Stimulated activated effector memory CD8-positive, alpha-beta T cell treated with anti-CD3 and anti-CD28 coated beads, Interleukin-12 subunit alpha, Interleukin-12 subunit beta, amount 100 ng/mL, for 72 hours (primary cell): Measurements from ENCODE around the gene KRT7.
A peak's percentile ranks its signal among the peaks of the same experiment; 100 is the strongest.

ENCODE experiments used
- ATAC-seq: fragments of 150-1000 bp; cut with Tn5 transposase; 2 replicates; pipeline ENCODE4 v1.10.0; 2021
- DNase-seq, 2 donors: peaks; one replicate each; pipeline ENCODE4 v3.0.0; 2021 to 2022; ENCODE audit warnings: low spot score in 2 of 2
- H3K27ac Mint-ChIP-seq: one replicate; pipeline ENCODE4 v1.8.0; 2022; ENCODE audit warnings: mild to moderate bottlenecking, mixed read lengths
- H3K36me3 Mint-ChIP-seq: one replicate; pipeline ENCODE4 v1.8.0; 2022; ENCODE audit warnings: mild to moderate bottlenecking, mixed read lengths
- H3K4me1 Mint-ChIP-seq: one replicate; pipeline ENCODE4 v1.8.0; 2022; ENCODE audit warnings: mixed read lengths
- H3K4me3 Mint-ChIP-seq: one replicate; pipeline ENCODE4 v1.8.0; 2022; ENCODE audit warnings: mild to moderate bottlenecking, mixed read lengths
- H3K9me3 Mint-ChIP-seq: one replicate; pipeline ENCODE4 v1.8.0; 2022; ENCODE audit warnings: mixed read lengths

Gene KRT7

GRCh38 chr12:52260361-52261207 is 27.5 kb downstream of the KRT7 start:
- Mint-ChIP-seq H3K9me3 (no peaks in the 10 kb centered on the region), H3K4me3 (no peak overlapping the region), H3K27ac (no peak overlapping the region), H3K36me3 (no peaks in the 10 kb centered on the region), H3K4me1 (peaks cover 5% of the 10 kb centered on the region)
- no peak for ATAC-seq
- DNase-seq = no peak

GRCh38 chr12:52261208-52261484 is 28.1 kb downstream of the KRT7 start:
- Mint-ChIP-seq H3K4me1 (peaks cover 5% of the 10 kb centered on the region), H3K27ac (no peak overlapping the region), H3K4me3 (no peak overlapping the region), H3K9me3 (no peaks in the 10 kb centered on the region), H3K36me3 (no peaks in the 10 kb centered on the region)
- ATAC-seq (no peak), DNase-seq (no peak)

GRCh38 chr12:52262286-52262685 is 29.2 kb downstream of the KRT7 start:
- Mint-ChIP-seq H3K4me1 (peaks cover 5% of the 10 kb centered on the region), H3K9me3 (no peaks in the 10 kb centered on the region), H3K27ac (no peak overlapping the region), H3K36me3 (no peaks in the 10 kb centered on the region), H3K4me3 (no peak overlapping the region)
- ATAC-seq (no peak), DNase-seq (no peak)

- Mint-ChIP-seq H3K4me3 (no peak overlapping the region), H3K4me1 (peaks cover 5% of the 10 kb centered on the region), H3K9me3 (no peaks in the 10 kb centered on the region), H3K27ac (no peak overlapping the region), H3K36me3 (no peaks in the 10 kb centered on the region)
- no peak for ATAC-seq
- DNase-seq = no peak
Observed at GRCh38 chr12:52263761-52264434, 30.9 kb downstream of the KRT7 start.

GRCh38 chr12:52264435-52264825 is 31.4 kb downstream of the KRT7 start:
- H3K4me3 Mint-ChIP-seq = no peak overlapping the region
- H3K9me3 Mint-ChIP-seq = no peaks in the 10 kb centered on the region
- no peaks in the 10 kb centered on the region for H3K36me3 Mint-ChIP-seq
- no peak overlapping the region for H3K27ac Mint-ChIP-seq
- no peak for DNase-seq
- no peak for ATAC-seq
- H3K4me1 Mint-ChIP-seq = peaks cover 5% of the 10 kb centered on the region

- no peak for DNase-seq
- Mint-ChIP-seq H3K9me3 (no peaks in the 10 kb centered on the region), H3K4me1 (no peaks in the 10 kb centered on the region), H3K27ac (no peak overlapping the region), H3K4me3 (no peak overlapping the region), H3K36me3 (no peaks in the 10 kb centered on the region)
- ATAC-seq = no peak
Observed at GRCh38 chr12:52266514-52266913, 33.5 kb downstream of the KRT7 start.

- no peaks in the 10 kb centered on the region for H3K4me1 Mint-ChIP-seq
- DNase-seq (no peak), ATAC-seq (no peak)
- H3K9me3 Mint-ChIP-seq = no peaks in the 10 kb centered on the region
- H3K27ac Mint-ChIP-seq = no peak overlapping the region
- no peaks in the 10 kb centered on the region for H3K36me3 Mint-ChIP-seq
- no peak overlapping the region for H3K4me3 Mint-ChIP-seq
Observed at GRCh38 chr12:52267266-52267665, 34.2 kb downstream of the KRT7 start.

- no peaks in the 10 kb centered on the region for H3K36me3 Mint-ChIP-seq
- H3K4me1 Mint-ChIP-seq = no peaks in the 10 kb centered on the region
- H3K4me3 Mint-ChIP-seq = no peak overlapping the region
- no peak overlapping the region for H3K27ac Mint-ChIP-seq
- DNase-seq (no peak), ATAC-seq (no peak)
- no peaks in the 10 kb centered on the region for H3K9me3 Mint-ChIP-seq
Observed at GRCh38 chr12:52267699-52268098, 34.7 kb downstream of the KRT7 start.

GRCh38 chr12:52268212-52268611 is 35.2 kb downstream of the KRT7 start:
- H3K4me3 Mint-ChIP-seq = no peak overlapping the region
- H3K27ac Mint-ChIP-seq = no peak overlapping the region
- DNase-seq (no peak), ATAC-seq (no peak)
- no peaks in the 10 kb centered on the region for H3K9me3 Mint-ChIP-seq
- no peaks in the 10 kb centered on the region for H3K36me3 Mint-ChIP-seq
- no peaks in the 10 kb centered on the region for H3K4me1 Mint-ChIP-seq

GRCh38 chr12:52270541-52271070 is 37.6 kb downstream of the KRT7 start:
- peak; percentile 11 for ATAC-seq
- H3K27ac Mint-ChIP-seq = no peak overlapping the region

GRCh38 chr12:52271158-52271557 is 38.1 kb downstream of the KRT7 start:
- no peaks in the 10 kb centered on the region for H3K36me3 Mint-ChIP-seq
- H3K4me3 Mint-ChIP-seq = no peak overlapping the region
- ATAC-seq (no peak), DNase-seq (no peak)
- no peaks in the 10 kb centered on the region for H3K4me1 Mint-ChIP-seq
- no peaks in the 10 kb centered on the region for H3K9me3 Mint-ChIP-seq
- no peak overlapping the region for H3K27ac Mint-ChIP-seq

More at GRCh38 chr12:52270541-52271070, 37.6 kb downstream of the KRT7 start:
- Mint-ChIP-seq H3K4me1 (no peaks in the 10 kb centered on the region), H3K36me3 (no peaks in the 10 kb centered on the region), H3K4me3 (no peak overlapping the region), H3K9me3 (no peaks in the 10 kb centered on the region)
- DNase-seq = no peak

- no peak within 1 kb of the TSS for H3K27ac Mint-ChIP-seq
- no peak within 1 kb of the TSS for H3K4me3 Mint-ChIP-seq
- no peak for ATAC-seq
- H3K4me1 Mint-ChIP-seq = peaks cover 10% of the 10 kb centered on the region
- no peak for DNase-seq
- H3K9me3 Mint-ChIP-seq = no peaks in the 10 kb centered on the region
- H3K36me3 Mint-ChIP-seq = no peaks in the 10 kb centered on the region
Observed at GRCh38 chr12:52274521-52275120, 41.6 kb downstream of the KRT7 start, which contains the start of gene KRT86. KRT86 (plus strand) TSS chr12:52274645; CDS start chr12:52301917, 27,272 bp downstream.

- no peak for ATAC-seq
- Mint-ChIP-seq H3K27ac (no peak overlapping the region), H3K4me1 (peaks cover 10% of the 10 kb centered on the region), H3K36me3 (no peaks in the 10 kb centered on the region), H3K9me3 (no peaks in the 10 kb centered on the region), H3K4me3 (no peak overlapping the region)
- DNase-seq = no peak
Observed at GRCh38 chr12:52275686-52276085, 42.6 kb downstream of the KRT7 start.

- DNase-seq (no peak), ATAC-seq (no peak)
- H3K4me1 Mint-ChIP-seq = peaks cover 10% of the 10 kb centered on the region
- H3K27ac Mint-ChIP-seq = no peak overlapping the region
- H3K36me3 Mint-ChIP-seq = no peaks in the 10 kb centered on the region
- H3K4me3 Mint-ChIP-seq = no peak overlapping the region
- no peaks in the 10 kb centered on the region for H3K9me3 Mint-ChIP-seq
Observed at GRCh38 chr12:52277486-52278245, 44.6 kb downstream of the KRT7 start.
